ENCODE results near the gene ATXN1. TPM values are rescaled to one million over a fixed set of nuclear protein-coding genes. Genes with fewer than 3 reads are reported as not detected.

Gene ATXN1
- polyA plus RNA-seq, 1 of the 3 experiments (the other 2 are of a cell fraction), result 7.9 TPM

DNA sequence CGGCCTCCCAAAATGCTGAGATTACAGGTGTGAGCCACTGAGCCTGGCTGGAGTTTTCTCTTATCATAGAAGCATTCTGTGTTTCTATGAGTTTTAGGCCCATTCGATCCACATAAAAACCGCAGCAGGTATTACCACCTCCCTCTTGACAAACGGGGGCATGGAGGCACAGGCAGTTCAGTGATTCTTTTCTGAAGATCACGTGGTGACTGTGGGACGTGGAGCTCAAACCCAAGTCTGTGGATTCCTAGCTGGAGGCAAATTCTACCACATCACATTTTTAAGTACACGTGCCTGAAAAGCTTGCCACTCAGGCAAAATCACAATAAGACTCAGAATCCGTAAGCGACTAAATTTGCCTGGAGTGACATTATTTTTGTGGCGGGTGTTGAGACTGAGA is 331.6 kb downstream of the ATXN1 start:
- Histone ChIP-seq H3K4me2 (no peak overlapping the region), H3K4me1 (ENCODE audit: control insufficient read depth in 1 of 2, insufficient read depth in 2 of 2, low read depth in 1 of 2, low read length in 1 of 2) (no peaks in the 10 kb centered on the region; a peak in 2 of 4 replicates), H3K9ac (no peak overlapping the region), H3K27ac (ENCODE audit: low read depth in 2 of 2, low read length in 1 of 2) (no peak overlapping the region), H3K4me3 (ENCODE audit: low read depth in 2 of 2, low read length in 1 of 2) (no peak overlapping the region), H3K79me2 (ENCODE audit: insufficient read depth) (no peaks in the 10 kb centered on the region), H3K27me3 (ENCODE audit: insufficient read depth) (no peaks in the 10 kb centered on the region), H3F3A (replicated peaks; ENCODE audit: insufficient read depth) (peaks cover 7% of the 10 kb centered on the region), H4K20me1 (ENCODE audit: insufficient read depth) (no peaks in the 10 kb centered on the region), H3K9me2 (no peaks in the 10 kb centered on the region), H3K9me3 (no peaks in the 10 kb centered on the region), H3K36me3 (replicated peaks in 1 of 2; ENCODE audit: control insufficient read depth in 1 of 2, insufficient read depth in 2 of 2, low read length in 1 of 2) (peaks cover 0 to 11% of the 10 kb centered on the region in 2 experiments), H2AFZ (ENCODE audit: low read depth) (no peak overlapping the region)
- no peak for DNase-seq
- ChIA-PET POLR2A (no interaction called here), CTCF (no interaction called here)
- no peak for TF ChIP-seq PBX3 (IDR thresholded peaks at IDR 0.05)
- no peak for TF ChIP-seq NRF1 (IDR thresholded peaks at IDR 0.05; ENCODE audit: low read depth, low read length)
- no peak for TF ChIP-seq POLR2AphosphoS5 (IDR thresholded peaks at IDR 0.05; ENCODE audit: low read depth, low read length)
- no peak for TF ChIP-seq MEF2A (IDR thresholded peaks at IDR 0.05; ENCODE audit: borderline replicate concordance, low read depth)
- TF ChIP-seq EZH2phosphoT487 (IDR thresholded peaks at IDR 0.05; ENCODE audit: borderline replicate concordance, low read depth), result no peak
- no peak for TF ChIP-seq JUND (IDR thresholded peaks at IDR 0.05)
- no peak for TF ChIP-seq USF2 (IDR thresholded peaks at IDR 0.05; ENCODE audit: borderline replicate concordance, low read depth, low read length)
- no peak for TF ChIP-seq CHD2 (IDR thresholded peaks at IDR 0.05; ENCODE audit: low read length, partially characterized antibody)
- no peak for TF ChIP-seq RAD21 (IDR thresholded peaks at IDR 0.05; ENCODE audit: low read length)
- TF ChIP-seq FOXJ3 (CRISPR knock-in tag; IDR thresholded peaks at IDR 0.05), result no peak
- no peak for TF ChIP-seq NFIC (IDR thresholded peaks at IDR 0.05; ENCODE audit: borderline replicate concordance)
- no peak for TF ChIP-seq GABPA (IDR thresholded peaks at IDR 0.05; ENCODE audit: low read depth)
- no peak for TF ChIP-seq GATA2 (CRISPR knock-in tag; IDR thresholded peaks at IDR 0.05)
- TF ChIP-seq, protein P1, sequence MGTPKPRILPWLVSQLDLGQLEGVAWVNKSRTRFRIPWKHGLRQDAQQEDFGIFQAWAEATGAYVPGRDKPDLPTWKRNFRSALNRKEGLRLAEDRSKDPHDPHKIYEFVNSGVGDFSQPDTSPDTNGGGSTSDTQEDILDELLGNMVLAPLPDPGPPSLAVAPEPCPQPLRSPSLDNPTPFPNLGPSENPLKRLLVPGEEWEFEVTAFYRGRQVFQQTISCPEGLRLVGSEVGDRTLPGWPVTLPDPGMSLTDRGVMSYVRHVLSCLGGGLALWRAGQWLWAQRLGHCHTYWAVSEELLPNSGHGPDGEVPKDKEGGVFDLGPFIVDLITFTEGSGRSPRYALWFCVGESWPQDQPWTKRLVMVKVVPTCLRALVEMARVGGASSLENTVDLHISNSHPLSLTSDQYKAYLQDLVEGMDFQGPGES (IDR thresholded peaks at IDR 0.05; ENCODE audit: low read depth, low read length), result no peak
- WGBS (ENCODE audit: low lambda C conversion rate), result 93% methylated on average over 9 of the region's 10 CpGs

DNA sequence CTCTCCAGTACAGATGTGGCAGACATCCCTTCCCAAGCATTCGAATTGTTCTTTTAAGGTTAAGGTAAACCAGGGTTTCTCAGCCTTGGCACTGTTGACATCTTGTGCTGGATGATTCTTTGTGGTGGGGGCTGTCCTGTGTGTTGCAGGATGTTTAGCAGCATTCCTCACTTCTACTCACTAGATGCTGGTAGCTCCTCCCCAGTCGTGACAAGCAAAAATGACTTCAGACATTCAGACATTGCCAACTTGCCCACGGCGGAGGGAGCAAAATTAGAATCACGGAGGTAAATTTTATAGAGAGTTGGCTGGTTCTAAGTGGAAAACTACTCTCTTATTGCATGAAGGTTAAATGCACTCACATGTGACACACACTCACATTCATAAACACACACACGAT is 334.1 kb downstream of the ATXN1 start:
- TF ChIP-seq EZH2phosphoT487 (IDR thresholded peaks at IDR 0.05; ENCODE audit: borderline replicate concordance, low read depth) (no peak), TCF12 (IDR thresholded peaks at IDR 0.05) (no peak), TAF1 (IDR thresholded peaks at IDR 0.05; ENCODE audit: borderline replicate concordance, low read depth, low read length) (no peak), SMC3 (IDR thresholded peaks at IDR 0.05; ENCODE audit: low read depth, low read length) (no peak), SIN3A (IDR thresholded peaks at IDR 0.05; ENCODE audit: borderline replicate concordance, low read depth, low read length) (no peak), JUND (IDR thresholded peaks at IDR 0.05) (no peak), GABPA (IDR thresholded peaks at IDR 0.05; ENCODE audit: low read depth) (no peak), NFIC (IDR thresholded peaks at IDR 0.05; ENCODE audit: borderline replicate concordance) (no peak), RXRA (IDR thresholded peaks at IDR 0.05; ENCODE audit: borderline replicate concordance, low read depth) (no peak), ELF1 (IDR thresholded peaks at IDR 0.05) (no peak), FOXJ3 (CRISPR knock-in tag; IDR thresholded peaks at IDR 0.05) (no peak)
- TF ChIP-seq, protein P2, sequence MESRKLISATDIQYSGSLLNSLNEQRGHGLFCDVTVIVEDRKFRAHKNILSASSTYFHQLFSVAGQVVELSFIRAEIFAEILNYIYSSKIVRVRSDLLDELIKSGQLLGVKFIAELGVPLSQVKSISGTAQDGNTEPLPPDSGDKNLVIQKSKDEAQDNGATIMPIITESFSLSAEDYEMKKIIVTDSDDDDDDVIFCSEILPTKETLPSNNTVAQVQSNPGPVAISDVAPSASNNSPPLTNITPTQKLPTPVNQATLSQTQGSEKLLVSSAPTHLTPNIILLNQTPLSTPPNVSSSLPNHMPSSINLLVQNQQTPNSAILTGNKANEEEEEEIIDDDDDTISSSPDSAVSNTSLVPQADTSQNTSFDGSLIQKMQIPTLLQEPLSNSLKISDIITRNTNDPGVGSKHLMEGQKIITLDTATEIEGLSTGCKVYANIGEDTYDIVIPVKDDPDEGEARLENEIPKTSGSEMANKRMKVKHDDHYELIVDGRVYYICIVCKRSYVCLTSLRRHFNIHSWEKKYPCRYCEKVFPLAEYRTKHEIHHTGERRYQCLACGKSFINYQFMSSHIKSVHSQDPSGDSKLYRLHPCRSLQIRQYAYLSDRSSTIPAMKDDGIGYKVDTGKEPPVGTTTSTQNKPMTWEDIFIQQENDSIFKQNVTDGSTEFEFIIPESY (IDR thresholded peaks at IDR 0.05; ENCODE audit: borderline replicate concordance, low read depth), result no peak
- H3K9me2 ChIP-seq, result no peaks in the 10 kb centered on the region
- H3K9me3 ChIP-seq, result no peaks in the 10 kb centered on the region
- no peak overlapping the region for H2AFZ ChIP-seq (ENCODE audit: low read depth)
- H3K27ac ChIP-seq (ENCODE audit: low read depth in 2 of 2, low read length in 1 of 2), result no peak overlapping the region
- ChIA-PET CTCF (interaction anchor here (1.6 kb wide), 1 partner anchor 17 kb away, joined by 8 read pairs; no protein-coding TSS in a partner anchor), POLR2A (no interaction called here)
- H3K4me1 ChIP-seq (ENCODE audit: control insufficient read depth in 1 of 2, insufficient read depth in 2 of 2, low read depth in 1 of 2, low read length in 1 of 2), result no peaks in the 10 kb centered on the region; a peak in 1 of 4 replicates
- no peak overlapping the region for H3K4me2 ChIP-seq
- no peaks in the 10 kb centered on the region for H3K27me3 ChIP-seq (ENCODE audit: insufficient read depth)
- H3K79me2 ChIP-seq (ENCODE audit: insufficient read depth), result no peaks in the 10 kb centered on the region
- H3F3A ChIP-seq (replicated peaks; ENCODE audit: insufficient read depth), result no peaks in the 10 kb centered on the region
- H3K4me3 ChIP-seq (ENCODE audit: low read depth in 2 of 2, low read length in 1 of 2), result no peak overlapping the region
- H4K20me1 ChIP-seq (ENCODE audit: insufficient read depth), result no peaks in the 10 kb centered on the region
- no peak overlapping the region for H3K9ac ChIP-seq
- no peak for DNase-seq
- WGBS (ENCODE audit: low lambda C conversion rate), result 100% methylated on average over 6 of the region's 6 CpGs
- H3K36me3 ChIP-seq (replicated peaks in 1 of 2; ENCODE audit: control insufficient read depth in 1 of 2, insufficient read depth in 2 of 2, low read length in 1 of 2), result peaks cover 0 to 11% of the 10 kb centered on the region in 2 experiments

Measured in SK-N-SH (cell line).